ENCODE data around the gene DNM3.

DNA sequence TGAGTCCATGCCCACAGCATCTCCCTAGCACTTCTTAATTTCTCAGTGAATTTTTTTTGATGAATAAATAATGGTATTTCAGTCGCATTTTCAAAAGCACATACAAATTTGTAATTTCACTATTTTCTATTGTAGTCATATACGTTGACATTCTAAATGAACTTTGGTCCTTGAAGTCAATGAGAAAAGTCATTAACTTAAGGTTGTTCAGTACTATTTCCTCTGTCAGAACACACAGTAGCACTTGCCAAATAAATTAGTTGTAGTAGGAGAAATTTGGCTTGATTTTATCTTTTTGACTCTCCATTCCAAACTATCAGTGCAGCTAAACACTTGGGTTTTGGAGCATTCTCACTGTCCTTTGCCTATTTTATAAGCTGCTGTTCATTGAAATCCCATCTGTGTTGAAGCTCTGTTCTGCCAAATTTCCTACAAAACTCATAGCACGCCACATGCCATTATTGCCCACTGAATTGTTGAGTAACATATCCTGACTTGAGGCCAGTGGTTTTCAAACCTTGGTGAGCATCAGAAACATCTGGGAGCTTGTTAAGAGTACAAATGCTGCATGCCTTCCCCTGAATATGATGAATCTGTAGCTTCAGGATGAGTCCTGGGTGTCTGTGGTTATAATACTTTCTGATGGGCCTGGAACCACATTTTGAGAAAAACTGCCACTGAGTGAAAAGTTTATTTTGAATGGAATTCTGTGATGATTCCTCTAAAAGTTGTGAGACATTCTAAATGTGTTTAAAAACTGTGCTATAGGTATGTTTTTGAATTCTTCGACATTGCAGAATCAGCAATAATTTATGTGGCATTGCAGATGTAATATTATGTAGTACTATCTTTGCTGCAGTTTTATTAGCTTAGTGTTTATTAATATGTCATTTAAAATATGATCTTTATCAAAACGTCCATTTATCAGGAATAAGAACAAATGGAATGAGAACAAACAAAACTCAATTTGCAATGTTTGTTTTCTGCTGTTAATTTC lies 78.9 kb downstream of the DNM3 start:
- no peak for TF ChIP-seq TEAD4 (IDR thresholded peaks at IDR 0.05; ENCODE audit: low read depth, low read length)
- TF ChIP-seq RXRA (IDR thresholded peaks at IDR 0.05; ENCODE audit: insufficient read depth, low read depth, low read length) = no peak
- TF ChIP-seq, protein P1, sequence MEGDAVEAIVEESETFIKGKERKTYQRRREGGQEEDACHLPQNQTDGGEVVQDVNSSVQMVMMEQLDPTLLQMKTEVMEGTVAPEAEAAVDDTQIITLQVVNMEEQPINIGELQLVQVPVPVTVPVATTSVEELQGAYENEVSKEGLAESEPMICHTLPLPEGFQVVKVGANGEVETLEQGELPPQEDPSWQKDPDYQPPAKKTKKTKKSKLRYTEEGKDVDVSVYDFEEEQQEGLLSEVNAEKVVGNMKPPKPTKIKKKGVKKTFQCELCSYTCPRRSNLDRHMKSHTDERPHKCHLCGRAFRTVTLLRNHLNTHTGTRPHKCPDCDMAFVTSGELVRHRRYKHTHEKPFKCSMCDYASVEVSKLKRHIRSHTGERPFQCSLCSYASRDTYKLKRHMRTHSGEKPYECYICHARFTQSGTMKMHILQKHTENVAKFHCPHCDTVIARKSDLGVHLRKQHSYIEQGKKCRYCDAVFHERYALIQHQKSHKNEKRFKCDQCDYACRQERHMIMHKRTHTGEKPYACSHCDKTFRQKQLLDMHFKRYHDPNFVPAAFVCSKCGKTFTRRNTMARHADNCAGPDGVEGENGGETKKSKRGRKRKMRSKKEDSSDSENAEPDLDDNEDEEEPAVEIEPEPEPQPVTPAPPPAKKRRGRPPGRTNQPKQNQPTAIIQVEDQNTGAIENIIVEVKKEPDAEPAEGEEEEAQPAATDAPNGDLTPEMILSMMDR (IDR thresholded peaks at IDR 0.05; ENCODE audit: control extremely low read depth in 1 of 3, insufficient read depth in 1 of 3, low read depth in 1 of 3, low read length in 3 of 3) = no peak
- no peak for TF ChIP-seq POLR2A (IDR thresholded peaks at IDR 0.05; ENCODE audit: control extremely low read depth in 1 of 2, low read depth in 2 of 2, low read length in 2 of 2)
- no peak for TF ChIP-seq EP300 (IDR thresholded peaks at IDR 0.05; ENCODE audit: borderline replicate concordance in 1 of 2, low read depth in 2 of 2, low read length in 2 of 2)
- TF ChIP-seq, protein P2, sequence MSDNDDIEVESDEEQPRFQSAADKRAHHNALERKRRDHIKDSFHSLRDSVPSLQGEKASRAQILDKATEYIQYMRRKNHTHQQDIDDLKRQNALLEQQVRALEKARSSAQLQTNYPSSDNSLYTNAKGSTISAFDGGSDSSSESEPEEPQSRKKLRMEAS (IDR thresholded peaks at IDR 0.05) = no peak
- TF ChIP-seq ATF2 (IDR thresholded peaks at IDR 0.05; ENCODE audit: low read length) = no peak

Measured in H1 (cell line).